H1 (cell line): ENCODE data around the gene P3H2. TPM values are rescaled to one million over a fixed set of nuclear protein-coding genes. Genes with fewer than 3 reads are reported as not detected.

Source experiments
- CTCF ChIA-PET: fragments of 300-600 bp; sonication (Branson Sonifier 250); formaldehyde crosslinking; loops from one replicate; lab custom pipeline; 2021; ENCODE audit not compliant: partially characterized antibody; lab: Charles Lee
- POLR2A ChIA-PET: fragments of 300-600 bp; sonication (Branson Sonifier 250); formaldehyde crosslinking; loops from one replicate; lab custom pipeline; 2021; ENCODE audit warnings: inconsistent platforms; ENCODE audit not compliant: partially characterized antibody; lab: Charles Lee
- DNase-seq, 2 experiments: peaks; one replicate each; pipeline versions ENCODE4 v3.0.0 to v3.0.0-alpha.2; 2010 to 2022; ENCODE audit warnings: low spot score in 2 of 2, low read depth in 1 of 2, mixed read lengths in 1 of 2
- FAIRE-seq: peaks from 2 replicates; lab custom pipeline; 2011; peaks lifted over from hg19 to GRCh38; lab: Jason Lieb, UNC
- H2AFZ ChIP-seq: 2 replicates; pipeline ENCODE4 v1.8.1; 2012; ENCODE audit warnings: low read length, inconsistent platforms
- H2AK5ac ChIP-seq: 2 replicates; pipeline ENCODE4 v1.6.1; 2013; ENCODE audit warnings: low read depth, low read length
- H2BK120ac ChIP-seq: replicated peaks from 2 replicates; pipeline ENCODE3; 2013; ENCODE audit warnings: low read depth, low read length, inconsistent platforms
- H2BK12ac ChIP-seq: 2 replicates; pipeline ENCODE4 v1.6.1; 2013; ENCODE audit warnings: low read depth, low read length
- H2BK15ac ChIP-seq: 2 replicates; pipeline ENCODE4 v1.6.1; 2013; ENCODE audit warnings: low read length
- H2BK20ac ChIP-seq: 2 replicates; pipeline ENCODE4 v1.6.1; 2013; ENCODE audit warnings: low read length
- H2BK5ac ChIP-seq: 2 replicates; pipeline ENCODE4 v1.6.1; 2013; ENCODE audit warnings: low read depth, low read length
- H3K14ac ChIP-seq: 2 replicates; pipeline ENCODE4 v1.6.1; 2013; ENCODE audit warnings: inconsistent platforms; ENCODE audit not compliant: insufficient read length
- H3K18ac ChIP-seq: 2 replicates; pipeline ENCODE4 v1.6.1; 2013; ENCODE audit warnings: low read length; ENCODE audit errors: extremely low read depth
- H3K23ac ChIP-seq: 2 replicates; pipeline ENCODE4 v1.6.1; 2013; ENCODE audit warnings: inconsistent platforms; ENCODE audit not compliant: insufficient read length
- H3K23me2 ChIP-seq: 2 replicates; pipeline ENCODE4 v1.6.1; 2013; ENCODE audit warnings: low read depth, low read length
- H3K27ac ChIP-seq: 2 replicates; pipeline ENCODE4 v1.6.1; 2011; ENCODE audit warnings: low read depth, low read length, inconsistent platforms
- H3K27me3 ChIP-seq, 4 experiments: replicated peaks in 1 of 4; 1 replicate in 1 of 4; 2 replicates in 3 of 4; pipeline versions ENCODE4 v1.6.1 to v1.8.1; 2011 to 2013; ENCODE audit warnings: low read length in 3 of 4, mild to moderate bottlenecking in 3 of 4, inconsistent platforms in 2 of 4, mixed read lengths in 2 of 4, moderate library complexity in 1 of 4; ENCODE audit not compliant: control insufficient read depth in 3 of 4, insufficient read depth in 3 of 4; ENCODE audit errors: extremely low read depth in 1 of 4
- H3K36me3 ChIP-seq, 4 experiments: 2 replicates each; pipeline versions ENCODE4 v1.6.1 to v1.8.1; 2011 to 2013; ENCODE audit warnings: mild to moderate bottlenecking in 4 of 4, low read length in 3 of 4, moderate library complexity in 2 of 4, control low read depth in 1 of 4, inconsistent platforms in 1 of 4; ENCODE audit not compliant: insufficient read depth in 4 of 4, control insufficient read depth in 2 of 4
- H3K4ac ChIP-seq: replicated peaks from 2 replicates; pipeline ENCODE3; 2013; ENCODE audit warnings: low read length, low read depth, mixed read lengths, inconsistent platforms; ENCODE audit not compliant: insufficient read length
- H3K4me1 ChIP-seq, 4 experiments: replicated peaks in 1 of 4; 1 replicate in 1 of 4; 2 replicates in 3 of 4; pipeline versions ENCODE4 v1.6.1 to v1.8.1; 2011 to 2013; ENCODE audit warnings: low read length in 3 of 4, inconsistent platforms in 2 of 4, mixed read lengths in 1 of 4; ENCODE audit not compliant: insufficient read depth in 4 of 4, control insufficient read depth in 3 of 4
- H3K4me2 ChIP-seq, 2 experiments: 2 replicates each; pipeline versions ENCODE4 v1.6.1 to v1.8.1; 2011 to 2013; ENCODE audit warnings: low read depth in 2 of 2, low read length in 2 of 2, control low read depth in 1 of 2, inconsistent platforms in 1 of 2, mild to moderate bottlenecking in 1 of 2; ENCODE audit not compliant: insufficient read depth in 1 of 2
- H3K4me3 ChIP-seq, 4 experiments: fragments of 200-600, 300-600 bp in 1 of 4; sonication (generic), shearing (Covaris generic), sonication (Bioruptor Twin) in 1 of 4; 2 replicates each; pipeline versions ENCODE4 v1.5.1 to v1.8.1; 2011 to 2016; ENCODE audit warnings: low read length in 4 of 4, low read depth in 3 of 4, control low read depth in 2 of 4, inconsistent platforms in 2 of 4, mild to moderate bottlenecking in 2 of 4, mixed read lengths in 1 of 4, moderate library complexity in 1 of 4; ENCODE audit not compliant: insufficient read depth in 2 of 4; ENCODE audit errors: extremely low read depth in 1 of 4
- H3K56ac ChIP-seq: replicated peaks from 2 replicates; pipeline ENCODE3; 2013; ENCODE audit warnings: low read depth, mild to moderate bottlenecking, mixed read lengths, low read length, inconsistent platforms; ENCODE audit not compliant: insufficient read length
- H3K79me1 ChIP-seq: 2 replicates; pipeline ENCODE4 v1.6.1; 2013; ENCODE audit warnings: low read depth, low read length, control low read depth
- H3K79me2 ChIP-seq, 2 experiments: 2 replicates each; pipeline versions ENCODE4 v1.6.1 to v1.8.1; 2012 to 2013; ENCODE audit warnings: low read length in 2 of 2, mild to moderate bottlenecking in 2 of 2, inconsistent platforms in 1 of 2; ENCODE audit not compliant: insufficient read depth in 2 of 2, control insufficient read depth in 1 of 2
- H3K9ac ChIP-seq, 4 experiments: replicated peaks in 1 of 4; 1 replicate in 1 of 4; 2 replicates in 3 of 4; pipeline versions ENCODE4 v1.6.1 to v1.8.1; 2011 to 2013; ENCODE audit warnings: low read depth in 3 of 4, low read length in 3 of 4, control low read depth in 2 of 4, mild to moderate bottlenecking in 2 of 4, moderate library complexity in 2 of 4, inconsistent platforms in 1 of 4; ENCODE audit errors: extremely low read depth in 1 of 4
- H3K9me3 ChIP-seq, 2 experiments: 2 replicates each; pipeline versions ENCODE4 v1.6.1 to v1.8.1; 2012 to 2013; ENCODE audit warnings: mild to moderate bottlenecking in 2 of 2, moderate library complexity in 2 of 2, control low read depth in 1 of 2, inconsistent platforms in 1 of 2, low read depth in 1 of 2, low read length in 1 of 2, mixed read lengths in 1 of 2; ENCODE audit not compliant: insufficient read depth in 2 of 2
- H4K20me1 ChIP-seq, 2 experiments: replicated peaks in 1 of 2; 2 replicates each; pipeline versions ENCODE3 to v1.8.1; 2011 to 2013; ENCODE audit warnings: inconsistent platforms in 2 of 2, low read length in 2 of 2, mild to moderate bottlenecking in 1 of 2; ENCODE audit not compliant: insufficient read depth in 2 of 2, control insufficient read depth in 1 of 2
- H4K5ac ChIP-seq: 2 replicates; pipeline ENCODE4 v1.6.1; 2013; ENCODE audit warnings: low read length, low read depth, mixed read lengths, inconsistent platforms; ENCODE audit not compliant: insufficient read length
- H4K8ac ChIP-seq: 2 replicates; pipeline ENCODE4 v1.8.0; 2013; ENCODE audit warnings: mild to moderate bottlenecking, moderate library complexity, low read length, inconsistent platforms; ENCODE audit not compliant: insufficient read depth; ENCODE audit errors: extremely low read depth
- H4K91ac ChIP-seq: replicated peaks from 2 replicates; pipeline ENCODE3; 2013; ENCODE audit warnings: low read length, mixed read lengths, inconsistent platforms; ENCODE audit not compliant: insufficient read length
- BRCA1 ChIP-seq: IDR thresholded peaks from 2 replicates; pipeline ENCODE4 v1.6.1; 2012; ENCODE audit warnings: low read depth, low read length, improper control_type of control experiment
- CEBPB ChIP-seq: IDR thresholded peaks from 2 replicates; pipeline ENCODE4 v1.6.1; 2012; ENCODE audit warnings: low read depth, low read length
- EP300 ChIP-seq, 2 experiments: IDR thresholded peaks; 1 replicate in 1 of 2; 2 replicates in 1 of 2; pipeline ENCODE4 v1.6.1; 2011 to 2012; ENCODE audit warnings: low read depth in 2 of 2, low read length in 2 of 2, mild to moderate bottlenecking in 2 of 2, borderline replicate concordance in 1 of 2, inconsistent platforms in 1 of 2, moderate library complexity in 1 of 2
- GTF2F1 ChIP-seq: IDR thresholded peaks from 2 replicates; pipeline ENCODE4 v1.6.1; 2012; ENCODE audit warnings: low read depth, low read length, improper control_type of control experiment, borderline replicate concordance
- MAFK ChIP-seq: IDR thresholded peaks from 2 replicates; pipeline ENCODE4 v1.6.1; 2012; ENCODE audit warnings: low read depth, mild to moderate bottlenecking, improper control_type of control experiment, low read length
- POLR2A ChIP-seq, 2 experiments: IDR thresholded peaks; 1 replicate in 1 of 2; 2 replicates in 1 of 2; pipeline ENCODE4 v1.6.1; 2011; ENCODE audit warnings: low read depth in 2 of 2, low read length in 2 of 2, mild to moderate bottlenecking in 2 of 2; ENCODE audit errors: control extremely low read depth in 1 of 2
- RAD21 ChIP-seq, 2 experiments: IDR thresholded peaks in 1 of 2; conservative IDR thresholded peaks in 1 of 2; 2 replicates each; pipeline ENCODE4 v1.6.1; 2011; ENCODE audit warnings: low read depth in 2 of 2, low read length in 2 of 2, improper control_type of control experiment in 1 of 2, inconsistent platforms in 1 of 2, mild to moderate bottlenecking in 1 of 2, moderate library complexity in 1 of 2
- RBBP5 ChIP-seq: IDR thresholded peaks from 2 replicates; pipeline ENCODE4 v1.7.1; 2012; ENCODE audit warnings: low read depth, mild to moderate bottlenecking, inconsistent platforms, low read length, moderate library complexity, borderline replicate concordance
- RFX5 ChIP-seq: IDR thresholded peaks from 2 replicates; pipeline ENCODE4 v1.6.1; 2011; ENCODE audit warnings: low read depth, low read length, improper control_type of control experiment, borderline replicate concordance
- RNF2 ChIP-seq: fragments of 200-900, 300-1000 bp; sonication (generic); IDR thresholded peaks from 2 replicates; pipeline ENCODE4 v1.7.1; 2016; ENCODE audit warnings: borderline replicate concordance, low read depth, mild to moderate bottlenecking, antibody characterized with exemption, low read length; ENCODE audit not compliant: poor library complexity, severe bottlenecking; ENCODE audit errors: missing control alignments
- RXRA ChIP-seq: IDR thresholded peaks from 2 replicates; pipeline ENCODE4 v1.6.1; 2011; ENCODE audit warnings: low read depth, mild to moderate bottlenecking, low read length, moderate library complexity; ENCODE audit not compliant: insufficient read depth
- SP4 ChIP-seq: IDR thresholded peaks from 2 replicates; pipeline ENCODE4 v1.6.1; 2012; ENCODE audit warnings: low read length, inconsistent platforms
- SRF ChIP-seq: IDR thresholded peaks from 2 replicates; pipeline ENCODE4 v1.6.1; 2011; ENCODE audit warnings: mild to moderate bottlenecking, low read depth, low read length, moderate library complexity
- TBP ChIP-seq: IDR thresholded peaks from 2 replicates; pipeline ENCODE4 v1.6.1; 2011; ENCODE audit warnings: low read depth, low read length, improper control_type of control experiment
- polyA plus RNA-seq, 7 experiments: library from polyadenylated mRNA; depleted of rRNA in 3 of 7; stranded (reverse) in 5 of 7; unstranded in 2 of 7; fragments of >200 nt in 5 of 7; fragments of 200-250 nt in 2 of 7; gene quantifications; 1 replicate in 5 of 7; 2 replicates in 1 of 7; 4 replicates in 1 of 7; pipeline versions ENCODE4 v1.2.1 to v1.2.3, GENCODE V29; 2011 to 2013; ENCODE audit warnings: missing spikeins in 2 of 7, mixed read lengths in 2 of 7
- total RNA-seq: library from RNA; stranded (reverse); fragmentation: NEBNext Ultra II Directional; extraction: Animal tissue kit (Norgen Biotek cat#: 25700); gene quantifications from 2 replicates; pipeline ENCODE4 v1.2.1, GENCODE V29; 2021
- TF ChIP-seq, protein P1 (sequence below): IDR thresholded peaks from 2 replicates; pipeline ENCODE4 v1.6.1; 2011; ENCODE audit warnings: low read length, improper control_type of control experiment

The P3H2 gene
- total and polyA plus RNA-seq, 2 of the 8 experiments (the other 6 are each of a cell fraction or from before 2014, with no cell fraction given) = 40.5 to 60.4 TPM

DNA sequence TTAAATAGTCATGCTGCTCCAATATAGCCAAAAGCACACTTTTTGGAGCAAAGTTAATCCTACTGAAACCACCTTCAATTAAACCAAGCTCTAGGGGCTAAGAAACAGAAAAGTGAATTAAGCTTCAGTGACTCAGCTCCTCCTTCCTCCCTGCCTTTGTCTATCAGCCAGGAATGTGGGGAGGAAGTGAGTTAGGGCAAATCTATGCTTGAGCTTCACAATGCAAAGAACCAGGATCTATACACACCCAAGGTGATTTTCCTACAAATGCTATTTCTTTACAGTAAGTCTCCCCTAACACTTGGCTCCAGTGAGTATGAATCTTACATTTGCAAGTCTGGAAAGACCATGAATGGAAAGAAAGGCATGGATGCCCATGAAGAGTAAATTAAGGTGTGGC lies 212.1 kb downstream of the P3H2 start:
- H2BK15ac ChIP-seq = no peak overlapping the region
- H3K18ac ChIP-seq = no peak overlapping the region
- peak overlapping the region; percentile 84 for H2AFZ ChIP-seq
- no peak overlapping the region for H3K4me2 ChIP-seq
- H3K36me3 ChIP-seq = no peaks in the 10 kb centered on the region
- no peak overlapping the region for H3K9ac ChIP-seq
- H4K91ac ChIP-seq = no peak overlapping the region
- no peak overlapping the region for H2BK120ac ChIP-seq
- H3K27me3 ChIP-seq = no peaks in the 10 kb centered on the region
- ChIA-PET CTCF (no interaction called here), POLR2A (no interaction called here)
- H2BK5ac ChIP-seq = no peak overlapping the region
- no peak for FAIRE-seq
- H3K23ac ChIP-seq = no peak overlapping the region
- H3K14ac ChIP-seq = no peak overlapping the region
- no peak overlapping the region for H3K4ac ChIP-seq
- H4K20me1 ChIP-seq = no peaks in the 10 kb centered on the region
- no peaks in the 10 kb centered on the region for H3K4me1 ChIP-seq
- H3K79me1 ChIP-seq = no peaks in the 10 kb centered on the region
- no peak overlapping the region for H3K4me3 ChIP-seq
- H3K9me3 ChIP-seq = no peaks in the 10 kb centered on the region
- H4K8ac ChIP-seq = no peak overlapping the region
- H2AK5ac ChIP-seq = no peak overlapping the region
- H3K56ac ChIP-seq = no peak overlapping the region
- H3K79me2 ChIP-seq = no peaks in the 10 kb centered on the region
- peak in 1 of 2 experiments; percentile 15 for DNase-seq
- H2BK20ac ChIP-seq = no peak overlapping the region
- no peaks in the 10 kb centered on the region for H3K23me2 ChIP-seq
- H2BK12ac ChIP-seq = no peak overlapping the region
- H3K27ac ChIP-seq = no peak overlapping the region
- no peak overlapping the region for H4K5ac ChIP-seq
- TF ChIP-seq BRCA1 (no peak), CEBPB (no peak), RFX5 (no peak), POLR2A (IDR thresholded peaks at IDR 0.05; ENCODE audit: control extremely low read depth in 1 of 2, low read depth in 2 of 2, low read length in 2 of 2) (no peak), EP300 (IDR thresholded peaks at IDR 0.05; ENCODE audit: borderline replicate concordance in 1 of 2, low read depth in 2 of 2, low read length in 2 of 2) (no peak), RNF2 (no peak), GTF2F1 (no peak), SP4 (no peak), RXRA (no peak), RAD21 (IDR thresholded peaks at IDR 0.05 in 1 of 2, conservative IDR thresholded peaks at IDR 0.05 in 1 of 2; ENCODE audit: low read depth in 2 of 2, low read length in 2 of 2) (no peak), RBBP5 (no peak), MAFK (no peak), SRF (no peak), TBP (no peak)
- TF ChIP-seq, protein P1, sequence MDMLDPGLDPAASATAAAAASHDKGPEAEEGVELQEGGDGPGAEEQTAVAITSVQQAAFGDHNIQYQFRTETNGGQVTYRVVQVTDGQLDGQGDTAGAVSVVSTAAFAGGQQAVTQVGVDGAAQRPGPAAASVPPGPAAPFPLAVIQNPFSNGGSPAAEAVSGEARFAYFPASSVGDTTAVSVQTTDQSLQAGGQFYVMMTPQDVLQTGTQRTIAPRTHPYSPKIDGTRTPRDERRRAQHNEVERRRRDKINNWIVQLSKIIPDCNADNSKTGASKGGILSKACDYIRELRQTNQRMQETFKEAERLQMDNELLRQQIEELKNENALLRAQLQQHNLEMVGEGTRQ = no peak
